ENCODE results near the gene SQSTM1.

The SQSTM1 gene

GRCh38 chr5:179817890-179818745 is 2.6 kb upstream of the SQSTM1 start:
- no peak for DNase-seq (ENCODE audit: low read depth)
- H3K4me3 ChIP-seq (ENCODE audit: low read length): peak overlapping the region; percentile 48
- no peak for TF ChIP-seq CTCF (conservative IDR thresholded peaks at IDR 0.05; ENCODE audit: low read length)

GRCh38 chr5:179818746-179819295 is 1.9 kb upstream of the SQSTM1 start:
- DNase-seq (ENCODE audit: low read depth): peak; percentile 90
- TF ChIP-seq CTCF (conservative IDR thresholded peaks at IDR 0.05; ENCODE audit: low read length): no peak
- H3K4me3 ChIP-seq (ENCODE audit: low read length): peak overlapping the region; percentile 48

- H3K4me3 ChIP-seq (ENCODE audit: low read length): peak overlapping the region; percentile 29
- no peak for TF ChIP-seq CTCF (conservative IDR thresholded peaks at IDR 0.05; ENCODE audit: low read length)
- DNase-seq (ENCODE audit: low read depth): peak; percentile 64
These were observed 1.2 kb upstream of the SQSTM1 start for GRCh38 chr5:179819296-179820126.

GRCh38 chr5:179820127-179820482 is 600 bp upstream of the SQSTM1 start:
- no peak for TF ChIP-seq CTCF (conservative IDR thresholded peaks at IDR 0.05; ENCODE audit: low read length)
- no peak for DNase-seq (ENCODE audit: low read depth)
- H3K4me3 ChIP-seq (ENCODE audit: low read length): peak overlapping the region; percentile 59

- DNase-seq (ENCODE audit: low read depth): peak; percentile 95
- H3K4me3 ChIP-seq (ENCODE audit: low read length): peak overlapping the region; percentile 84
- no peak; the same call in 1 of the 2 replicates for TF ChIP-seq CTCF (conservative IDR thresholded peaks at IDR 0.05; ENCODE audit: low read length)
These were observed 773 bp downstream of the SQSTM1 start for GRCh38 chr5:179821298-179822058.

GRCh38 chr5:179822059-179822432 is 1.3 kb downstream of the SQSTM1 start:
- no peak for TF ChIP-seq CTCF (conservative IDR thresholded peaks at IDR 0.05; ENCODE audit: low read length)
- peak overlapping the region; percentile 84 for H3K4me3 ChIP-seq (ENCODE audit: low read length)
- DNase-seq (ENCODE audit: low read depth): no peak
